ENCODE data around the gene PAFAH1B1.

DNA sequence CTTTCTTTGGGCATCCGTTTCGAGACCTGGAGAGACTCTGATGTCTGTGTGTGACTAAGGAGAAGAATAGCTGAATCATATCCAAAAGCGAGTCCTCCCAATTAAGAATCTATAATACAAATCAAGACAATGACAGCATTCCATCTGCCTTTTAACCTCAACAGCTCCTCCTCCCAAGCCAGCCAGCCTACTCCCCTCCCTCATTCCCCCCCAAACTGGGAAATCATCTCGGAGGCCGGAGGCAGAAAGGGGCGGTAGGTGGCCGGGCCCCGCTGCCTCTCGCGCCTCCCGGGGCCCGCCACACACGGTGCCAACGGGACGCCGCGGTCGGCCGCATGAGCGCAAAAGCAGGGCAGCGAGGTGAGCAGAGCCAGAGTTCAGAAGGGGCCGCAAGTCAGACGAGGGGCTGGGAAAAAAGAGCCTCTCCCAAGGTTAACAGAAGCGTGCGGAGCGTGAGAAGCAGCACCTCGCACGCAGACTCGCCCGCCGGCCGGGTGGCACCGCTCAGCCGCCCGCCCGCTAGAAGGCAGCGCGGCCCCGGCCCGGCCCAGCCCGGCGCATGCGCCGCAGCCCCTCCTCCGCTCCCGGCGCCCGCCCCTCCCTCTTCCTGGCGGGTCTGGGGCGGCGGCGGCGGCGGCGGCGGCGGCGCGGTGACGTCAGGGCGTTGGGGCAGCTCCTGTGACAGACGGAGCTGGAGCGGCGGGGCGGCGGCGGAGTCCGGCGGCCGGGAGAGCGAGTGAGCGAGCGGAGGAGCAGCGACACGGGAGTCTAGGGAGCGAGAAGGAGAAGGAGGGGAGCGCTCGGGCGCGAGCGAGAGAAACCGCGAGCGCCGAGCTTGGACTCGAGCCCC lies at the start of gene PAFAH1B1:
- no peak for TF ChIP-seq TAF1 (IDR thresholded peaks at IDR 0.05; ENCODE audit: borderline replicate concordance, insufficient read depth, low read length)
- TF ChIP-seq, protein P1, sequence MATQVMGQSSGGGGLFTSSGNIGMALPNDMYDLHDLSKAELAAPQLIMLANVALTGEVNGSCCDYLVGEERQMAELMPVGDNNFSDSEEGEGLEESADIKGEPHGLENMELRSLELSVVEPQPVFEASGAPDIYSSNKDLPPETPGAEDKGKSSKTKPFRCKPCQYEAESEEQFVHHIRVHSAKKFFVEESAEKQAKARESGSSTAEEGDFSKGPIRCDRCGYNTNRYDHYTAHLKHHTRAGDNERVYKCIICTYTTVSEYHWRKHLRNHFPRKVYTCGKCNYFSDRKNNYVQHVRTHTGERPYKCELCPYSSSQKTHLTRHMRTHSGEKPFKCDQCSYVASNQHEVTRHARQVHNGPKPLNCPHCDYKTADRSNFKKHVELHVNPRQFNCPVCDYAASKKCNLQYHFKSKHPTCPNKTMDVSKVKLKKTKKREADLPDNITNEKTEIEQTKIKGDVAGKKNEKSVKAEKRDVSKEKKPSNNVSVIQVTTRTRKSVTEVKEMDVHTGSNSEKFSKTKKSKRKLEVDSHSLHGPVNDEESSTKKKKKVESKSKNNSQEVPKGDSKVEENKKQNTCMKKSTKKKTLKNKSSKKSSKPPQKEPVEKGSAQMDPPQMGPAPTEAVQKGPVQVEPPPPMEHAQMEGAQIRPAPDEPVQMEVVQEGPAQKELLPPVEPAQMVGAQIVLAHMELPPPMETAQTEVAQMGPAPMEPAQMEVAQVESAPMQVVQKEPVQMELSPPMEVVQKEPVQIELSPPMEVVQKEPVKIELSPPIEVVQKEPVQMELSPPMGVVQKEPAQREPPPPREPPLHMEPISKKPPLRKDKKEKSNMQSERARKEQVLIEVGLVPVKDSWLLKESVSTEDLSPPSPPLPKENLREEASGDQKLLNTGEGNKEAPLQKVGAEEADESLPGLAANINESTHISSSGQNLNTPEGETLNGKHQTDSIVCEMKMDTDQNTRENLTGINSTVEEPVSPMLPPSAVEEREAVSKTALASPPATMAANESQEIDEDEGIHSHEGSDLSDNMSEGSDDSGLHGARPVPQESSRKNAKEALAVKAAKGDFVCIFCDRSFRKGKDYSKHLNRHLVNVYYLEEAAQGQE (IDR thresholded peaks at IDR 0.05; ENCODE audit: insufficient read depth in 1 of 2, low read depth in 2 of 2, low read length in 2 of 2) = no peak
- TF ChIP-seq POLR2AphosphoS5 (IDR thresholded peaks at IDR 0.05; ENCODE audit: low read depth, low read length) = peak; percentile 91
- TF ChIP-seq SIN3A (IDR thresholded peaks at IDR 0.05; ENCODE audit: borderline replicate concordance, insufficient read depth, low read length) = 0 out of 2 replicates have a peak, but pooled peaks have one; percentile 11
